PC-3 (cell line): ENCODE measurements around the gene STK31. TPM values are rescaled to one million over a fixed set of nuclear protein-coding genes. Genes with fewer than 3 reads are reported as not detected.

Experiments
- ATAC-seq: fragments of 200-7000 bp; cut with Tn5 transposase; 2 replicates; pipeline ENCODE4 v1.9.1; 2020; ENCODE audit warnings: mild to moderate bottlenecking, moderate library complexity
- BruUV-seq: library from RNA; stranded (reverse); fragments of 400-500 nt; replicated peaks from 2 replicates; lab custom pipeline; 2021; lab: Mats Ljungman, UMichigan
- CTCF ChIA-PET: fragments of 300-600 bp; sonication (Branson Sonifier 250); formaldehyde crosslinking; loops from one replicate; lab custom pipeline; 2022; ENCODE audit warnings: antibody characterized with exemption; lab: Charles Lee
- POLR2A ChIA-PET: fragments of 300-600 bp; sonication (Branson Sonifier 250); formaldehyde crosslinking; loops from one replicate; lab custom pipeline; 2022; ENCODE audit warnings: antibody characterized with exemption; ENCODE audit not compliant: unreplicated experiment; lab: Charles Lee
- DNase-seq: peaks from one replicate; pipeline ENCODE4 v3.0.0-alpha.2; 2015
- H2AFZ ChIP-seq: fragments of 300-600 bp; sonication (generic); 2 replicates; pipeline ENCODE4 v1.6.0; 2016; ENCODE audit warnings: antibody characterized with exemption, low read length
- H3F3A ChIP-seq: fragments of 300-600 bp; sonication (generic); one replicate; pipeline ENCODE4 v1.6.0; 2017; ENCODE audit warnings: antibody characterized with exemption, low read length, control low read depth, mild to moderate bottlenecking; ENCODE audit not compliant: unreplicated experiment
- H3K27ac ChIP-seq: fragments of 300-600 bp; sonication (generic); 2 replicates; pipeline ENCODE4 v1.5.1; 2016; ENCODE audit warnings: mild to moderate bottlenecking, low read length
- H3K27me3 ChIP-seq: fragments of 300-600 bp; sonication (generic); 2 replicates; pipeline ENCODE4 v1.6.1; 2016; ENCODE audit warnings: low read length, mixed read lengths
- H3K36me3 ChIP-seq: fragments of 300-600 bp; sonication (generic); 2 replicates; pipeline ENCODE4 v1.6.1; 2016; ENCODE audit warnings: low read depth, mixed run types, low read length, mixed read lengths
- H3K4me1 ChIP-seq: fragments of 300-600 bp; sonication (generic); 2 replicates; pipeline ENCODE4 v1.5.1; 2016; ENCODE audit warnings: low read length; ENCODE audit not compliant: insufficient read depth
- H3K4me2 ChIP-seq: fragments of 300-600 bp; sonication (generic); 2 replicates; pipeline ENCODE4 v1.6.0; 2016; ENCODE audit warnings: low read length
- H3K4me3 ChIP-seq: fragments of 300-600 bp; sonication (generic); 2 replicates; pipeline ENCODE4 v1.5.1; 2016; ENCODE audit warnings: mild to moderate bottlenecking, low read length, mixed read lengths
- H3K79me2 ChIP-seq: fragments of 300-600 bp; sonication (generic); 2 replicates; pipeline ENCODE4 v1.6.1; 2017; ENCODE audit warnings: low read length, mixed read lengths
- H3K9ac ChIP-seq: fragments of 300-600 bp; sonication (generic); 2 replicates; pipeline ENCODE4 v1.6.0; 2016; ENCODE audit warnings: mild to moderate bottlenecking, low read length
- H3K9me2 ChIP-seq: fragments of 300-600 bp; sonication (generic); replicated peaks from 2 replicates; pipeline ENCODE4 v1.6.1; 2016; ENCODE audit warnings: mixed run types, low read length, mixed read lengths
- H3K9me3 ChIP-seq: fragments of 300-600 bp; sonication (generic); 2 replicates; pipeline ENCODE4 v1.6.1; 2016; ENCODE audit warnings: low read length, mixed read lengths
- H4K20me1 ChIP-seq: fragments of 300-600 bp; sonication (generic); 2 replicates; pipeline ENCODE4 v1.6.1; 2016; ENCODE audit warnings: low read length, mixed read lengths
- CTCF ChIP-seq: fragments of 300-600 bp; sonication (generic); conservative IDR thresholded peaks from 2 replicates; pipeline ENCODE4 v1.5.1; 2017; ENCODE audit warnings: antibody characterized with exemption, low read depth, mild to moderate bottlenecking, low read length
- EZH2 ChIP-seq: fragments of 300-600 bp; sonication (generic); IDR thresholded peaks from one replicate; pipeline ENCODE4 v1.6.1; 2017; ENCODE audit warnings: antibody characterized with exemption, mild to moderate bottlenecking, low read length; ENCODE audit not compliant: unreplicated experiment
- EZH2phosphoT487 ChIP-seq: fragments of 300-600 bp; sonication (generic); IDR thresholded peaks from 2 replicates; pipeline ENCODE4 v1.6.1; 2018; ENCODE audit warnings: mild to moderate bottlenecking, antibody characterized with exemption, low read length, borderline replicate concordance
- intact Hi-C: fragments of 100-400 bp; cut with micrococcal nuclease; formaldehyde crosslinking; loops from 2 replicates; pipeline ENCODE4 v1.9.0; 2023
- total RNA-seq: library from RNA; depleted of rRNA; stranded (reverse); fragments of >200 nt; gene quantifications from 2 replicates; pipeline ENCODE4 v1.2.3, GENCODE V29; 2014

The STK31 gene
- total RNA-seq, 1 experiment from 2014 or later, result 1.6 TPM

DNA sequence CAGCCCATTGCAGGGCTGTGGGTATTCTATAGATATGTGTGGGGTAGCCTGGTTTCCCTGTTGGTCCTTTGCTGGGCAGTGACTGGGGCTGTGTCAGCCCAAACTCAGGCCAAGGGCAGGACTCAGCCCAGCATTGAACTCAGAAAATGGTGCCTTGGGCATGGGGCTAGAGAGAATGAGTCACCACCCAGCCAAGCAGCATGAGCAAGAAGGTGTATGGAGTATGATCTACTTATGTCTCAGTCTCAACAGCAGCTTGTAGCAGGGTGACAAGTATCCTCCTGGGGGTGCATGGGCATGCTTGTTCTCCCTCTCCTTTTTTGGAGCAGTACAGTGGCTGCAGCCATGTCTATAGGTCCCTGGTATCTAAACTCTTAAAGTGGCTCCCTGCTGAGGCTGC, 32.0 kb downstream of the STK31 start:
- DNase-seq (no peak), ATAC-seq (no peak; the same call in 1 of the 2 replicates)
- intact Hi-C loops, result no loop called here
- no peak overlapping the region for H3K4me2 ChIP-seq
- H3K9me3 ChIP-seq, result peaks cover 13% of the 10 kb centered on the region; the same call in 1 of the 2 replicates
- no peaks in the 10 kb centered on the region for H3K27me3 ChIP-seq
- TF ChIP-seq EZH2phosphoT487 (no peak), CTCF (no peak), EZH2 (no peak)
- H3K36me3 ChIP-seq, result no peaks in the 10 kb centered on the region
- ChIA-PET POLR2A (no interaction called here), CTCF (no interaction called here)
- no peaks in the 10 kb centered on the region for H4K20me1 ChIP-seq
- no TSS peak for BruUV-seq
- no peak overlapping the region for H3K9ac ChIP-seq
- no peaks in the 10 kb centered on the region for H3K4me1 ChIP-seq
- no peak overlapping the region for H3K4me3 ChIP-seq
- no peak overlapping the region for H3K27ac ChIP-seq
- no peaks in the 10 kb centered on the region for H3F3A ChIP-seq
- H3K9me2 ChIP-seq, result no peaks in the 10 kb centered on the region
- H2AFZ ChIP-seq, result no peak overlapping the region
- no peaks in the 10 kb centered on the region for H3K79me2 ChIP-seq

- intact Hi-C loops, result no loop called here
- H3K9ac ChIP-seq, result no peak overlapping the region
- no peaks in the 10 kb centered on the region for H3K4me1 ChIP-seq
- ATAC-seq (no peak), DNase-seq (no peak)
- no TSS peak for BruUV-seq
- no peaks in the 10 kb centered on the region for H3F3A ChIP-seq
- TF ChIP-seq CTCF (no peak), EZH2phosphoT487 (no peak), EZH2 (no peak)
- no peaks in the 10 kb centered on the region for H3K27me3 ChIP-seq
- POLR2A ChIA-PET, result no interaction called here
- no peaks in the 10 kb centered on the region for H3K36me3 ChIP-seq
- no peaks in the 10 kb centered on the region for H4K20me1 ChIP-seq
- H3K79me2 ChIP-seq, result no peaks in the 10 kb centered on the region
- peaks cover 13% of the 10 kb centered on the region; the same call in 1 of the 2 replicates for H3K9me3 ChIP-seq
- no peak overlapping the region for H2AFZ ChIP-seq
- H3K4me2 ChIP-seq, result no peak overlapping the region
- no peaks in the 10 kb centered on the region for H3K9me2 ChIP-seq
- CTCF ChIA-PET, result no interaction called here
- no peak overlapping the region for H3K27ac ChIP-seq
- no peak overlapping the region for H3K4me3 ChIP-seq
Observed at GRCh38 chr7:23743226-23743625, 33.2 kb downstream of the STK31 start.

GRCh38 chr7:23746629-23747028, 36.6 kb downstream of the STK31 start:
- no peak overlapping the region for H3K4me2 ChIP-seq
- no peak for TF ChIP-seq EZH2phosphoT487
- no peak for TF ChIP-seq CTCF
- TF ChIP-seq EZH2, result no peak
- no peaks in the 10 kb centered on the region for H3K27me3 ChIP-seq
- ATAC-seq (no peak), DNase-seq (no peak)
- no peaks in the 10 kb centered on the region for H3K9me2 ChIP-seq
- H3K9ac ChIP-seq, result no peak overlapping the region
- no TSS peak for BruUV-seq
- no peaks in the 10 kb centered on the region for H3K36me3 ChIP-seq
- no peaks in the 10 kb centered on the region for H3K4me1 ChIP-seq
- no peaks in the 10 kb centered on the region for H3K79me2 ChIP-seq
- H4K20me1 ChIP-seq, result no peaks in the 10 kb centered on the region
- intact Hi-C loops, result no loop called here
- H3K9me3 ChIP-seq, result peaks cover 13% of the 10 kb centered on the region; the same call in 1 of the 2 replicates
- H2AFZ ChIP-seq, result no peak overlapping the region
- ChIA-PET CTCF (no interaction called here), POLR2A (no interaction called here)
- no peak overlapping the region for H3K4me3 ChIP-seq
- H3F3A ChIP-seq, result no peaks in the 10 kb centered on the region
- no peak overlapping the region for H3K27ac ChIP-seq
